Panc1 (cell line): ENCODE measurements around the gene KLHL41.

Experiments
- CTCF ChIP-seq: fragments of 450-650 bp; IDR thresholded peaks from 2 replicates; pipeline ENCODE4 v1.5.1; 2017; ENCODE audit warnings: mild to moderate bottlenecking
- POLR2AphosphoS5 ChIP-seq: IDR thresholded peaks from 2 replicates; pipeline ENCODE4 v1.6.1; 2012; ENCODE audit warnings: mild to moderate bottlenecking, low read depth, low read length, moderate library complexity
- REST ChIP-seq, 2 experiments: IDR thresholded peaks; 2 replicates each; pipeline ENCODE4 v1.6.1; 2011 to 2012; ENCODE audit warnings: low read depth in 2 of 2, control low read depth in 1 of 2, low read length in 1 of 2, mild to moderate bottlenecking in 1 of 2, moderate library complexity in 1 of 2; ENCODE audit not compliant: insufficient read depth in 1 of 2
- SIN3A ChIP-seq: IDR thresholded peaks from 2 replicates; pipeline ENCODE4 v1.6.1; 2012; ENCODE audit warnings: low read depth, mild to moderate bottlenecking, low read length, moderate library complexity, borderline replicate concordance; ENCODE audit not compliant: insufficient read depth
- TCF7L2 ChIP-seq: IDR thresholded peaks from 2 replicates; pipeline ENCODE4 v1.6.1; 2011; ENCODE audit warnings: mild to moderate bottlenecking, low read depth, low read length, inconsistent platforms

GRCh38 chr2:169528271-169528701 lies 18.8 kb downstream of the KLHL41 start:
- peak; percentile 89 for TF ChIP-seq CTCF
- no peak for TF ChIP-seq TCF7L2
- no peak for TF ChIP-seq REST (IDR thresholded peaks at IDR 0.05; ENCODE audit: insufficient read depth in 1 of 2, low read depth in 2 of 2, low read length in 1 of 2)
- TF ChIP-seq POLR2AphosphoS5 = no peak
- TF ChIP-seq SIN3A = no peak
